ENCODE results near the gene PRMT2. TPM values are rescaled to one million over a fixed set of nuclear protein-coding genes. Genes with fewer than 3 reads are reported as not detected.
A peak's percentile ranks its signal among the peaks of the same experiment; 100 is the strongest.

Gene PRMT2
- total and polyA plus RNA-seq, 12 donors: 31.2 to 70.1 (median 54.2) TPM

- H3K27me3 ChIP-seq: no peaks in the 10 kb centered on the region
- DNase-seq: no peak
- no peak overlapping the region for H3K27ac ChIP-seq
- peak in 6 of 8 donors; percentile 42 to 81 (median 76) for ATAC-seq
- peaks cover 0 to 50% (median 36%) of the 10 kb centered on the region in 9 donors for H3K4me1 ChIP-seq
- no peak for TF ChIP-seq CTCF (IDR thresholded peaks at IDR 0.05)
- no peaks in the 10 kb centered on the region for H3K9me3 ChIP-seq
- intact Hi-C loops (cut with DNase I): no loop called here
- no peak overlapping the region for H3K4me3 ChIP-seq
- 78 to 90% methylated on average over 8 of the region's 8 CpGs for WGBS, 2 donors
- H3K36me3 ChIP-seq: peaks cover 0 to 77% (median 32%) of the 10 kb centered on the region in 9 donors
Observed at GRCh38 chr21:46641656-46642055, 6.2 kb downstream of the PRMT2 start.

DNA sequence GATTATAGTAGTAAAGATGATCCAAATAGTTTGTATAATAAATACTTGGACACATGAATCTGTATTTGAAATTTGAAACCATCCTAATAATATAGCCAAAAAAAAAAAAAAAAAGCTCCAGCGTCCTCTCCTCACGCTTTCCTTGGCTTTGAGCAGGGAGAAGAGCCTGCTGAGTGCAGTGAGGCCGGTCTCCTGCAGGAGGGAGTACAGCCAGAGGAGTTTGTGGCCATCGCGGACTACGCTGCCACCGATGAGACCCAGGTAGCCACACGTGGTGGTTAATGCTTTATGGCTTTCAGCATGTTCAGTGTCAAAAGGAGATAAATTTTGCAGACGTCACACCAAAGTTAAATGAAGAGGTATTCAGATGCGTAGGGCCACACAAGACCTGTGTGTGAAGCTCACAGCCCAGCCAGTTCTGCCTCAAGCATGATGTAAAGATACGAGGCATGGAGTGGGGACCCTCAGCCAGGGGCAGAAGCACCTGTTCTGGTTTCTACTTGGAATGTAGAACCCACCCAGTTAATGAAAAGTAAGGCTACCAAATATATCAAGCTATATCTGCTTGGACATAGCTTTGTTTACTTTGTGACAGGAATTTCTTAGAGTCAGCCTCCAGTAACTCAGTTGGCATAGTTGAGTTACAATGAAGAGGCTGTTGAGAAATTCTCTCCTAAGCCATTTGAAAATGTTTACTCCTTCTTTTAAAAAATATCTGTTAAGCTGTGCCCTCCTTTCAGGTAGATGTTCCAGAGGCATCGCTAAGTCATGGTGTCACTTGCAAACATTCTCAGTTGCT lies 8.1 kb downstream of the PRMT2 start:
- TF ChIP-seq CTCF (IDR thresholded peaks at IDR 0.05): no peak
- Histone ChIP-seq H3K27me3 (no peaks in the 10 kb centered on the region), H3K36me3 (peaks cover 4 to 87% (median 47%) of the 10 kb centered on the region in 9 donors), H3K4me3 (no peak overlapping the region), H3K4me1 (peaks cover 0 to 33% (median 20%) of the 10 kb centered on the region in 9 donors), H3K27ac (no peak overlapping the region), H3K9me3 (no peaks in the 10 kb centered on the region)
- DNase-seq: no peak
- ATAC-seq: no peak
- intact Hi-C loops (cut with DNase I): no loop called here
- 74 to 83% methylated on average over 12 of the region's 12 CpGs for whole genome bisulfite sequencing, 2 donors

GRCh38 chr21:46645840-46646239 lies 10.4 kb downstream of the PRMT2 start:
- Histone ChIP-seq H3K9me3 (no peaks in the 10 kb centered on the region), H3K27me3 (no peaks in the 10 kb centered on the region), H3K4me1 (peaks cover 0 to 25% (median 11%) of the 10 kb centered on the region in 9 donors), H3K4me3 (no peak overlapping the region), H3K27ac (no peak overlapping the region), H3K36me3 (peaks cover 6 to 100% (median 62%) of the 10 kb centered on the region in 9 donors)
- TF ChIP-seq CTCF (IDR thresholded peaks at IDR 0.05): no peak
- WGBS, 2 donors: 98 to 99% methylated on average over 5 of the region's 5 CpGs
- intact Hi-C loops (cut with DNase I): no loop called here
- DNase-seq (no peak), ATAC-seq (no peak)

GRCh38 chr21:46646541-46647154 lies 11.2 kb downstream of the PRMT2 start:
- H3K27ac ChIP-seq: no peak overlapping the region
- intact Hi-C loops (cut with DNase I): no loop called here
- ATAC-seq (no peak), DNase-seq (no peak)
- H3K9me3 ChIP-seq: no peaks in the 10 kb centered on the region
- WGBS, 2 donors: 97 to 98% methylated on average over 9 of the region's 9 CpGs
- TF ChIP-seq CTCF (IDR thresholded peaks at IDR 0.05): no peak
- peaks cover 6 to 100% (median 60%) of the 10 kb centered on the region in 9 donors for H3K36me3 ChIP-seq
- no peaks in the 10 kb centered on the region for H3K27me3 ChIP-seq
- peaks cover 0 to 20% (median 13%) of the 10 kb centered on the region in 9 donors for H3K4me1 ChIP-seq
- no peak overlapping the region for H3K4me3 ChIP-seq

Measured in heart right ventricle (tissue), 16 donors.